ENCODE measurements around the gene ORC5.

DNA sequence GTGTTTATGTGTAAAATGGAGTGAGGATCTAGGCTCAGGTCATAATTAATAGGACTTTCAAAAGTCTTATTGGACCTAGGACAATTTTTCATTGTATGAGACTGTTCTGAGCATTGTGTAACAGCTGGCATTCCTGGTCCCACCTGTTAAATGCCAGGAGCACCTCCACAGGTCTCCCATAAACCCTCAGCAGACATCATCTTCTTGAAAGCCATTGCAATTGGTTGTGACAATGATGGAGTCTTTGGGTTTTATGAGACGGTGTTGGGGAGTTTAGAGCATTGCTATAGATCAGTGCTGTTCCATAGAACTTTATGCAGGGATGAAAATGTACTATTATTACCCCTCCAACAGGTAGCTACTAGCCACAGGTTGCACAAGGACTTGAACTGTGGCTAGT is 108.9 kb downstream of the ORC5 start:
- TF ChIP-seq, protein P1, sequence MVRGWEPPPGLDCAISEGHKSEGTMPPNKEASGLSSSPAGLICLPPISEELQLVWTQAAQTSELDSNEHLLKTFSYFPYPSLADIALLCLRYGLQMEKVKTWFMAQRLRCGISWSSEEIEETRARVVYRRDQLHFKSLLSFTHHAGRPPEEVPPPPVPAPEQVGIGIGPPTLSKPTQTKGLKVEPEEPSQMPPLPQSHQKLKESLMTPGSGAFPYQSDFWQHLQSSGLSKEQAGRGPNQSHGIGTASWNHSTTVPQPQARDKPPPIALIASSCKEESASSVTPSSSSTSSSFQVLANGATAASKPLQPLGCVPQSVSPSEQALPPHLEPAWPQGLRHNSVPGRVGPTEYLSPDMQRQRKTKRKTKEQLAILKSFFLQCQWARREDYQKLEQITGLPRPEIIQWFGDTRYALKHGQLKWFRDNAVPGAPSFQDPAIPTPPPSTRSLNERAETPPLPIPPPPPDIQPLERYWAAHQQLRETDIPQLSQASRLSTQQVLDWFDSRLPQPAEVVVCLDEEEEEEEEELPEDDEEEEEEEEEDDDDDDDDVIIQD (CRISPR knock-in tag; IDR thresholded peaks at IDR 0.05; ENCODE audit: low read depth): no peak
- TF ChIP-seq KLF9 (CRISPR knock-in tag; IDR thresholded peaks at IDR 0.05; ENCODE audit: low read depth) (no peak), TP53 (CRISPR knock-in tag; conservative IDR thresholded peaks at IDR 0.05) (no peak), TFDP2 (CRISPR knock-in tag; IDR thresholded peaks at IDR 0.05) (no peak), JUNB (CRISPR knock-in tag; IDR thresholded peaks at IDR 0.05; ENCODE audit: borderline replicate concordance) (no peak), ZNF253 (CRISPR knock-in tag; IDR thresholded peaks at IDR 0.05; ENCODE audit: borderline replicate concordance) (no peak), MXI1 (IDR thresholded peaks at IDR 0.05; ENCODE audit: borderline replicate concordance, low read depth, low read length) (no peak), CTCF (CRISPR knock-in tag; IDR thresholded peaks at IDR 0.05) (no peak), PHF20 (CRISPR knock-in tag; IDR thresholded peaks at IDR 0.05) (no peak), NR0B2 (CRISPR knock-in tag; IDR thresholded peaks at IDR 0.05) (no peak), RAD21 (CRISPR knock-in tag; IDR thresholded peaks at IDR 0.05) (no peak), CCDC6 (CRISPR knock-in tag; IDR thresholded peaks at IDR 0.05) (no peak)
- TF ChIP-seq, protein P2, sequence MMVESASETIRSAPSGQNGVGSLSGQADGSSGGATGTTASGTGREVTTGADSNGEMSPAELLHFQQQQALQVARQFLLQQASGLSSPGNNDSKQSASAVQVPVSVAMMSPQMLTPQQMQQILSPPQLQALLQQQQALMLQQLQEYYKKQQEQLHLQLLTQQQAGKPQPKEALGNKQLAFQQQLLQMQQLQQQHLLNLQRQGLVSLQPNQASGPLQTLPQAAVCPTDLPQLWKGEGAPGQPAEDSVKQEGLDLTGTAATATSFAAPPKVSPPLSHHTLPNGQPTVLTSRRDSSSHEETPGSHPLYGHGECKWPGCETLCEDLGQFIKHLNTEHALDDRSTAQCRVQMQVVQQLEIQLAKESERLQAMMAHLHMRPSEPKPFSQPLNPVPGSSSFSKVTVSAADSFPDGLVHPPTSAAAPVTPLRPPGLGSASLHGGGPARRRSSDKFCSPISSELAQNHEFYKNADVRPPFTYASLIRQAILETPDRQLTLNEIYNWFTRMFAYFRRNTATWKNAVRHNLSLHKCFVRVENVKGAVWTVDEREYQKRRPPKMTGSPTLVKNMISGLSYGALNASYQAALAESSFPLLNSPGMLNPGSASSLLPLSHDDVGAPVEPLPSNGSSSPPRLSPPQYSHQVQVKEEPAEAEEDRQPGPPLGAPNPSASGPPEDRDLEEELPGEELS (CRISPR knock-in tag; IDR thresholded peaks at IDR 0.05): no peak

All from HepG2 (cell line).